ENCODE measurements around the gene MYL12B.
A peak's percentile ranks its signal among the peaks of the same experiment; 100 is the strongest.
"Not testable (repeated sequence)": the region's sequence is repeated elsewhere in the genome, so short reads cannot be mapped to it uniquely, and the experiment has no call there.

MYL12B gene

GRCh38 chr18:3297025-3297984 lies 35.4 kb downstream of the MYL12B start:
- no peak for DNase-seq (ENCODE audit: low spot score)

DNA sequence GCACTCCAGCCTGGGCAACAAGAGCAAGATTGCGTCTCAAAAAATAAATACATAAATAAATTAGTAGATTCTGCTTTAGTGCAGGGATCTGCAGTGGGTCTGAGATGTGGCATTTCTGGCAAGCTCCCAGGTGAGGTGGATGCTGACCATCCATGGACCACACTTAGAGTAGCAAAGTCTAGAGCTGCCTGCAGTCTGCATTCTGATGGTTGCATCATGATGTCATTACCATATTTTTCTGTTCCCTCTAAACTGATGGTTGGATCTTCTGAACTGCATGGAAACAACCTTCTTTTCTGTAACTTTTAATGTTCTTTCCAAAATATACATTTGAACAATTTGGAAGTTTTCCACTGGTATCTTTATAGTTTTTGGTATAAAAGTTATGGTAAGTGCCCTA lies 42.9 kb downstream of the MYL12B start:
- DNase-seq (ENCODE audit: low spot score) = no peak

DNA sequence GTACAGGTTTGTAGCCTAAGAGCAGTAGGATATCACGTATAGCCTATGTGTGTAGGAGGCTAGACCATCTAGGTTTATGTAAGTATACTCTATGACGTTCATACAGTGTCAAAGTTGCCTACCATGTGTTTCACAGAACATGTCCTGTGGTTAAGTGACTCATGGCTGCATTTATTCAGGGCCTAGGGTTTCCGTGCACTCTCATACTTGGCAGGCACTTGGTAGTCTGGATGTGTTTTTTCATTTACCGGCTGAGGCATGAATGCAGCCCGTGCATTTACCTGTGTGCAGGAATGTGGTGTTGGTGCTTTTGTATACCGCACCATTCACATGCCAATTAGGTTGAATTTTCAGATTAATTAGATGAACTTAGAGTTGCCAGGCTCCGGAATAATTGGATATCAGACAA lies 43.4 kb downstream of the MYL12B start:
- DNase-seq (ENCODE audit: low spot score) = no peak

- no peak for DNase-seq (ENCODE audit: low spot score)
Observed at GRCh38 chr18:3305933-3306332, 44.0 kb downstream of the MYL12B start.

DNA sequence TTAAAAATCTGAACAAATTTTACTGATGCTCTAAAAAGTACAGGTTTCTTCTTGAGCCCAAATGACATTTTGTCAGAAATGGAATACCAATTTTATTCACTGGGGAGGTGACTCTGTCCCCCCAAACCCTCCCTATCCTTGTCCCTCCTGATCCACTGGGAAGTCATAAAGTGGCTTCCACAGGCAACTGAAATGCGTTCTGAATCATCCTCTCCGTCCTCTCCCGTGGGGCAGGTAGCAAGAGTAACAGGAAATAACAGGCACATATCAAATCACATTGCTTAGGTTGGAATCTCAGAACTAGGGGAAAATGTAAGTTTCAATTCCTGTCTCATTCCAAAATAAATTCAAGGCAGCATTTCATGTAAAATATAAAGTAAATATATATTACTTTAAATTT lies 44.5 kb downstream of the MYL12B start:
- DNase-seq (ENCODE audit: low spot score) = no peak

DNA sequence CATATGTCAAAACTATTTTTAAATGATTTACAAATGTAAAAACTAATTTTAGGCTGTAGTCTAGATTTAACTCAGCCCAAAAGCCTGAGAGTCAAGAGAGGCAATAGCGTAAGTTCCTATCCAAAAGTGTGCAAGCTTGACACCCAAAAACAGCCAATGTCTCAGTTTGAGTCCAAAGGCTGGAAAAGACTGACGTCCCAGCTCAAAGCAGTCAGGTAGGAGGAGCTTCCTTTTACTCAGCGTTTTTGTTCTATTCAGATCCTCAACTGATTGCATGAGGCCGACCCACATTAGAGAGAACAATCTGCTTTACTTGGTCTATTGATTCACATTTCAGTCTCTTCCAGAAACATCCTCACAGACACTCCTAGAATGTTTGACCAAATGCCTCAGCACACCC lies 51.8 kb downstream of the MYL12B start:
- DNase-seq (ENCODE audit: low spot score) = no peak

DNA sequence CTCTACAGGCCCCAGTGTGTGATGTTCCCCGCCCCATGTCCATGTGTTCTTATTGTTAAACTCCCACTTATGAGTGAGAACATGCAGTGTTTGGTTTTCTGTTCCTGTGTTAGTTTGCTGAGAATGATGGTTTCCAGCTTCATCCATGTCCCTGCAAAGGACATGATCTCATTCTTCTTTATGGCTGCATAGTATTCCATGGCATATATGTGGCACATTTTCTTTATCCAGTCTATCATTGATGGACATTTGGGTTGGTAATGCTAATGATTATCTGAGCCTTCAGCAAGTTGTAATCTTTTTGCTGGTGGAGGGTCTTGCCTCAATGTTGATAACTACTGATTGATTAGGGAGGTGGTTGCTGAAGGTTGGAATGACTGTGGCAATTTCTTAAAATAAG lies 53.4 kb downstream of the MYL12B start:
- DNase-seq (ENCODE audit: low spot score) = not testable (repeated sequence)

GRCh38 chr18:3319399-3319798 lies 57.5 kb downstream of the MYL12B start:
- peak; percentile 78 for DNase-seq (ENCODE audit: low spot score)

- DNase-seq (ENCODE audit: low spot score) = no peak
Observed at GRCh38 chr18:3319894-3320454, 58.0 kb downstream of the MYL12B start.

DNA sequence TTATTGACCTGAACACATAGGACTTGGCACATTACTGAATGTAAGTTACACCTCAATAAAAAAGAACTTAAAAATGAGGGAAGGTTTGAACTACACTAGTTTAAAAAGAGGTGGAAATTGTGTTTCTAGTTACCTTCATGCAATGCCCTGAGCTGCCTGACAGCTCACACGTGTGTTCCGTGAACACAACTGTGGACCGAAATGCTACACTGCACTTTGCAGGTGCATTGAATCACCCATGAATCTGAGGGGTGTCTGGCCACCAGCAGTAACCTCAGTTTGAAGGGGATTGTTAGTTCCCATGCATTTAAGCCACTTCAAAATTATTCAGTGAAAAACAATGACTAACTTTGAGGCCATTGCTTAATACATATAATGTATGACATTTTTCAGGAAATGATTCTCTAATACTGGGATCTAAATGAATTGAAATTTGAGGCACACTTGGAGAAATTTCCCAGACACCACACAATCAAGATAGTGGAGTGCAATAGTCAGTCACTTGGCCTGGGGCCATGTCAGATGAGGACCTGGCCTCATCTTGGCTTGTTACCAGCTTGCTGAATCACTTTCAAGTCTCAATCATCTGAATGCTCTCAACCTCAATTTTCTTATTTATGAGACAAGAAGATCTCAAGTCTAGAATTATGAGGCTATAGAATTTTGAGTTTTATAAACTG lies 59.3 kb downstream of the MYL12B start:
- peak; percentile 91 for DNase-seq (ENCODE audit: low spot score)

DNA sequence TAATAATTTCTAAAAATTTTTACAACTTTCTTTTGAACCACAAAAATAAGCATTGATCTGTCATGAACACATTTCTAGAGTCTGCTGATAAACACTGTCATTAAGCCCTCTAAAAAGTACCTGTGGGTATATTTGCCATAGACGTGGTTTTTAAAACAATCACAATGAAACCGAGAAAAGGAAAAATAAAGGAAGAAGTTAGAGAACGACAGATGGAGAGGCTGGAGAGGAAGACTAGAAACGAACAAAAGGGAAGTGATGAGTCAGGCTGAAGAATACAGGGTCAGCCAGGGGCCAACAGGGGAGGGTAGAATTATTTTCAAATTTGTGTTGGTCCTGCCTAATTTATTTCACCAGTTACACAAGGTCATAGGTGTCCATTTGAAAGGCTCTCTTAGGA lies 62.0 kb downstream of the MYL12B start:
- DNase-seq (ENCODE audit: low spot score) = no peak

Measured in kidney capillary endothelial cell (primary cell).